ENCODE results near the gene TNF.

- no peak for TF ChIP-seq FOXM1 (IDR thresholded peaks at IDR 0.05; ENCODE audit: borderline replicate concordance)
- no peak for TF ChIP-seq CTBP1 (IDR thresholded peaks at IDR 0.05; ENCODE audit: borderline replicate concordance)
- TF ChIP-seq TARDBP (IDR thresholded peaks at IDR 0.05), result no peak
- TF ChIP-seq SUZ12 (IDR thresholded peaks at IDR 0.05), result no peak
- no peak for TF ChIP-seq ZNF384 (IDR thresholded peaks at IDR 0.05)
- no peak for TF ChIP-seq HDGF (IDR thresholded peaks at IDR 0.05; ENCODE audit: borderline replicate concordance)
- TF ChIP-seq LEF1 (IDR thresholded peaks at IDR 0.05; ENCODE audit: borderline replicate concordance), result no peak
- TF ChIP-seq ELF4 (IDR thresholded peaks at IDR 0.05), result no peak
Observed at GRCh38 chr6:31543639-31544038, 31.7 kb upstream of the TNF start.
